Endothelial cell of umbilical vein (primary cell): ENCODE data around the gene ZBTB8A.

ENCODE experiments used
- EZH2 ChIP-seq: IDR thresholded peaks from 2 replicates; pipeline ENCODE4 v1.6.1; 2012; ENCODE audit warnings: borderline replicate concordance, low read depth, mild to moderate bottlenecking, moderate library complexity, low read length, inconsistent platforms; ENCODE audit not compliant: severe bottlenecking
- JUN ChIP-seq: IDR thresholded peaks from 2 replicates; pipeline ENCODE4 v1.6.1; 2011; ENCODE audit warnings: borderline replicate concordance, low read depth; ENCODE audit not compliant: insufficient read length, insufficient read depth
- POLR2A ChIP-seq: IDR thresholded peaks from 2 replicates; pipeline ENCODE4 v1.6.1; 2012; ENCODE audit warnings: low read depth, mild to moderate bottlenecking, control low read depth, low read length

GRCh38 chr1:32622205-32622604 lies 83.0 kb downstream of the ZBTB8A start:
- TF ChIP-seq POLR2A (no peak), EZH2 (no peak), JUN (no peak)
